ENCODE results near the gene DGKD.

Gene DGKD

GRCh38 chr2:233482616-233483015, 128.3 kb downstream of the DGKD start:
- DNase-seq: no peak

GRCh38 chr2:233485726-233486125, 131.4 kb downstream of the DGKD start:
- no peak for DNase-seq

- no peak for DNase-seq
Measured at GRCh38 chr2:233486357-233486756, 132.1 kb downstream of the DGKD start.

- no peak for DNase-seq
Measured at GRCh38 chr2:233486778-233487552, 132.7 kb downstream of the DGKD start.

GRCh38 chr2:233487748-233488345, 133.6 kb downstream of the DGKD start:
- DNase-seq: no peak

- no peak for DNase-seq
Measured at GRCh38 chr2:233489143-233489542, 134.8 kb downstream of the DGKD start.

- no peak for DNase-seq
Measured at GRCh38 chr2:233489666-233490065, 135.4 kb downstream of the DGKD start.

GRCh38 chr2:233490831-233491230, 136.5 kb downstream of the DGKD start:
- no peak for DNase-seq

GRCh38 chr2:233491326-233491725, 137.0 kb downstream of the DGKD start:
- DNase-seq: no peak

- DNase-seq: no peak
Measured at GRCh38 chr2:233492078-233492477, 137.8 kb downstream of the DGKD start.

GRCh38 chr2:233492751-233493150, 138.5 kb downstream of the DGKD start:
- no peak for DNase-seq

GRCh38 chr2:233495503-233496496, 141.5 kb downstream of the DGKD start:
- DNase-seq: no peak

- DNase-seq: no peak
Measured at GRCh38 chr2:233497692-233498091, 143.4 kb downstream of the DGKD start.

GRCh38 chr2:233498126-233498525, 143.8 kb downstream of the DGKD start:
- no peak for DNase-seq

GRCh38 chr2:233499928-233500327, 145.6 kb downstream of the DGKD start:
- no peak for DNase-seq

- no peak for DNase-seq
Measured at GRCh38 chr2:233501198-233502076, 147.1 kb downstream of the DGKD start.

- DNase-seq: no peak
Measured at GRCh38 chr2:233503481-233503880, 149.2 kb downstream of the DGKD start.

GRCh38 chr2:233503947-233504637, 149.8 kb downstream of the DGKD start:
- no peak for DNase-seq

- no peak for DNase-seq
Measured at GRCh38 chr2:233513953-233514655, 159.8 kb downstream of the DGKD start.

- no peak for DNase-seq
Measured at GRCh38 chr2:233519787-233520611, 165.7 kb downstream of the DGKD start.

Data from stimulated activated CD4-positive, alpha-beta T cell treated with anti-CD3 and anti-CD28 coated beads, Interleukin-4, amount 100 ng/mL, for 24 hours (primary cell).